ENCODE measurements around the gene ZBTB16. TPM values are rescaled to one million over a fixed set of nuclear protein-coding genes. Genes with fewer than 3 reads are reported as not detected.

The ZBTB16 gene
- total and polyA plus RNA-seq, 2 of the 4 experiments (the other 2 are of a cell fraction): not detected

DNA sequence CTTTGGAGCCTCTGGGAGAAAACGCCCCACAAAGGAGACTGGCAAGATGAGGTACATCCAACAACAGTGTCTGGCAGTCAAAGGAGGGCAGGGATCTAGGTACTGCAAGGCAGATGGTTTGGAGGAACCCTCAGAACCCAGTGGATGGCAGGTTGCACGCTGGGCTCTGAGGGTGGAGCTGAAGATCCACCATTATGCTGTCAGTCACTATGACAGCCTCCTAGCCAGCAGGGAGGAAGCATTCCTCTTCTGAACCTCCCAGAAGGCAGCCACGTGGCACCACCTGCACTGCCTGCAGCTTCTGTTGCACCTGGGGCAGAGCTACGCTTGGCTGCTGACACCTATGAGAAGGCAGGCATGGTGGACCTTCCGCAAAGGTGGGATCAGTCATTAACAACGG is 44.4 kb upstream of the ZBTB16 start:
- H3K4me2 ChIP-seq (ENCODE audit: low read depth, low read length): no peak overlapping the region
- no peak overlapping the region for H3K4me3 ChIP-seq (ENCODE audit: insufficient read depth, low read depth, low read length)
- in situ Hi-C loops (cut with MboI; ENCODE audit: low sequenced_read_pairs): loop anchor here (25.0 kb wide), 1 partner anchor 572 kb away; the partner anchor contains the start of gene NXPE4
- no peak overlapping the region for H2BK120ac ChIP-seq (ENCODE audit: low read depth, low read length)
- H3K9me1 ChIP-seq (ENCODE audit: insufficient read depth, low read length): no peaks in the 10 kb centered on the region
- no peak overlapping the region for H2AK9ac ChIP-seq (replicated peaks; ENCODE audit: low read depth, low read length, poor library complexity)
- no peak overlapping the region for H3K23ac ChIP-seq (ENCODE audit: low read depth, low read length)
- H2AFZ ChIP-seq (replicated peaks; ENCODE audit: low read length, poor library complexity): no peak overlapping the region
- no peak overlapping the region for H4K8ac ChIP-seq (ENCODE audit: low read depth in 2 of 2, low read length in 2 of 2)
- no peak overlapping the region for H3K56ac ChIP-seq (ENCODE audit: extremely low read depth, insufficient read depth, low read length)
- H2AK5ac ChIP-seq (ENCODE audit: low read depth, low read length): no peak overlapping the region
- no peak overlapping the region for H3K27ac ChIP-seq (ENCODE audit: insufficient read depth, low read length)
- no peak overlapping the region for H2BK15ac ChIP-seq (ENCODE audit: low read depth, low read length)
- DNase-seq: no peak
- BruUV-seq (replicated peaks): no TSS peak
- no peak overlapping the region for H3K14ac ChIP-seq (replicated peaks; ENCODE audit: low read depth, low read length)
- no peak overlapping the region for H4K91ac ChIP-seq (ENCODE audit: insufficient read depth, low read depth, low read length)
- H3K27me3 ChIP-seq (ENCODE audit: control insufficient read depth, insufficient read depth, low read length): no peaks in the 10 kb centered on the region
- no peak overlapping the region for H2BK20ac ChIP-seq (ENCODE audit: low read depth, low read length)
- ATAC-seq (ENCODE audit: low read depth): no peak
- no peak overlapping the region for H2BK5ac ChIP-seq (ENCODE audit: low read depth, low read length, poor library complexity, severe bottlenecking)
- H3K36me3 ChIP-seq (ENCODE audit: control insufficient read depth, insufficient read depth, low read length): no peaks in the 10 kb centered on the region
- H3K9ac ChIP-seq (ENCODE audit: low read depth, low read length): no peak overlapping the region
- no peak for TF ChIP-seq POLR2A (IDR thresholded peaks at IDR 0.05; ENCODE audit: low read depth, low read length)
- no peak for TF ChIP-seq CEBPB (IDR thresholded peaks at IDR 0.05; ENCODE audit: low read depth, low read length)
- no peak for TF ChIP-seq USF2 (IDR thresholded peaks at IDR 0.05; ENCODE audit: low read depth, low read length)
- TF ChIP-seq CTCF (conservative IDR thresholded peaks at IDR 0.05; ENCODE audit: low read depth, low read length): no peak
- no peak for TF ChIP-seq RCOR1 (IDR thresholded peaks at IDR 0.05; ENCODE audit: insufficient replicate concordance, low read length)
- TF ChIP-seq RAD21 (IDR thresholded peaks at IDR 0.05; ENCODE audit: low read length): no peak
- no peak for TF ChIP-seq NFE2L2 (IDR thresholded peaks at IDR 0.05; ENCODE audit: low read depth, low read length)
- TF ChIP-seq MAFK (IDR thresholded peaks at IDR 0.05; ENCODE audit: low read depth, low read length): no peak
- TF ChIP-seq SMC3 (IDR thresholded peaks at IDR 0.05; ENCODE audit: low read depth, low read length): no peak
- no peak for TF ChIP-seq BHLHE40 (IDR thresholded peaks at IDR 0.05; ENCODE audit: low read depth, low read length)
- TF ChIP-seq MXI1 (IDR thresholded peaks at IDR 0.05; ENCODE audit: borderline replicate concordance, low read depth, low read length): no peak
- no peak for TF ChIP-seq ELK1 (IDR thresholded peaks at IDR 0.05; ENCODE audit: borderline replicate concordance, low read depth, low read length)
- no peak for TF ChIP-seq FOS (IDR thresholded peaks at IDR 0.05; ENCODE audit: low read depth, low read length)
- ChIA-PET CTCF (interaction anchor here (0.6 kb wide), 1 partner anchor 248 kb away, joined by 4 read pairs; no protein-coding TSS in a partner anchor), POLR2A (ENCODE audit: unreplicated experiment) (no interaction called here)
- no peak overlapping the region for H4K5ac ChIP-seq (ENCODE audit: low read depth, low read length)
- H3K4me1 ChIP-seq (ENCODE audit: control insufficient read depth, insufficient read depth, low read length): no peaks in the 10 kb centered on the region
- H3K79me1 ChIP-seq (ENCODE audit: low read depth in 1 of 2, low read length in 2 of 2): no peaks in the 10 kb centered on the region
- H4K20me1 ChIP-seq (ENCODE audit: insufficient read depth, low read length): no peaks in the 10 kb centered on the region
- H3K9me3 ChIP-seq (ENCODE audit: control insufficient read depth, insufficient read depth, low read length): no peaks in the 10 kb centered on the region
- intact Hi-C loops (cut with micrococcal nuclease): no loop called here
- dilution Hi-C loops (cut with HindIII; ENCODE audit: low sequenced_read_pairs, unreplicated experiment): no loop called here
- H3K18ac ChIP-seq (ENCODE audit: low read depth, low read length): no peak overlapping the region
- 38% methylated on average over 1 of the region's 6 CpGs; no CpG with 5 or more reads in 1 of the 2 experiments for WGBS, 2 experiments (ENCODE audit: extremely low coverage in 2 of 2, insufficient read length in 1 of 2)
- H3K4ac ChIP-seq (ENCODE audit: low read depth, low read length): no peak overlapping the region

All from IMR-90 (cell line).